Keratinocyte (primary cell): ENCODE measurements around the gene DNAH8.

ENCODE experiments used
- CTCF ChIP-seq, 3 experiments: IDR thresholded peaks in 1 of 3; conservative IDR thresholded peaks in 1 of 3; optimal IDR thresholded peaks in 1 of 3; 2 replicates in 2 of 3; 3 replicates in 1 of 3; pipeline versions ENCODE3 to v1.5.1; 2011; ENCODE audit warnings: low read length in 3 of 3, mild to moderate bottlenecking in 3 of 3, moderate library complexity in 2 of 3, control low read depth in 1 of 3, inconsistent platforms in 1 of 3; ENCODE audit not compliant: insufficient read depth in 2 of 3; ENCODE audit errors: extremely low read depth in 1 of 3
- EZH2 ChIP-seq: IDR thresholded peaks from one replicate; pipeline ENCODE4 v1.6.1; 2012; ENCODE audit warnings: inconsistent platforms, mild to moderate bottlenecking, low read length, moderate library complexity

- TF ChIP-seq CTCF (optimal IDR thresholded peaks at IDR 0.05 in 1 of 3, IDR thresholded peaks at IDR 0.05 in 1 of 3, conservative IDR thresholded peaks at IDR 0.05 in 1 of 3; ENCODE audit: extremely low read depth in 1 of 3, insufficient read depth in 2 of 3, low read length in 3 of 3) (no peak), EZH2 (no peak)
Measured at GRCh38 chr6:38843798-38844197, 128.7 kb downstream of the DNAH8 start.
